Right atrium auricular region (tissue), 2 donors: ENCODE results near the gene TNFRSF11A. TPM values are rescaled to one million over a fixed set of nuclear protein-coding genes. Genes with fewer than 3 reads are reported as not detected.

Source experiments
- DNase-seq: peaks from one replicate; pipeline ENCODE4 v3.0.0-alpha.2; 2019; ENCODE audit warnings: low spot score
- H3K27ac ChIP-seq, 2 donors: fragments of 200-600 bp; sonication (generic); 1 replicate in 1 of 2; 2 replicates in 1 of 2; pipeline ENCODE4 v1.5.1; 2016 to 2019
- H3K27me3 ChIP-seq, 2 donors: fragments of 200-600 bp; sonication (generic); one replicate each; pipeline versions ENCODE4 v1.5.1 to v1.6.0; 2017 to 2019
- H3K36me3 ChIP-seq: fragments of 200-600 bp; sonication (generic); one replicate; pipeline ENCODE4 v1.5.1; 2016
- H3K4me1 ChIP-seq, 2 donors: fragments of 200-600 bp; sonication (generic); one replicate each; pipeline versions ENCODE4 v1.5.1 to v1.6.0; 2017 to 2019
- H3K4me3 ChIP-seq, 2 donors: fragments of 200-600 bp; sonication (generic); 1 replicate in 1 of 2; 2 replicates in 1 of 2; pipeline ENCODE4 v1.5.1; 2017 to 2019; ENCODE audit warnings: mild to moderate bottlenecking in 1 of 2, moderate library complexity in 1 of 2
- H3K9me3 ChIP-seq, 2 donors: fragments of 200-600 bp; sonication (generic); one replicate each; pipeline ENCODE4 v1.5.1; 2019
- CTCF ChIP-seq, 2 donors: fragments of 200-600 bp; sonication (generic); IDR thresholded peaks; one replicate each; pipeline ENCODE4 v1.5.1; 2019; ENCODE audit warnings: antibody characterized with exemption in 2 of 2
- total RNA-seq, 2 donors: library from RNA; depleted of rRNA; stranded (reverse); fragments of >200 nt; gene quantifications; one replicate each; pipeline ENCODE4 v1.1.0, GENCODE V29; 2016

The TNFRSF11A gene
- total RNA-seq, 2 donors from 2014 or later, result 0.56 to 1.8 TPM

DNA sequence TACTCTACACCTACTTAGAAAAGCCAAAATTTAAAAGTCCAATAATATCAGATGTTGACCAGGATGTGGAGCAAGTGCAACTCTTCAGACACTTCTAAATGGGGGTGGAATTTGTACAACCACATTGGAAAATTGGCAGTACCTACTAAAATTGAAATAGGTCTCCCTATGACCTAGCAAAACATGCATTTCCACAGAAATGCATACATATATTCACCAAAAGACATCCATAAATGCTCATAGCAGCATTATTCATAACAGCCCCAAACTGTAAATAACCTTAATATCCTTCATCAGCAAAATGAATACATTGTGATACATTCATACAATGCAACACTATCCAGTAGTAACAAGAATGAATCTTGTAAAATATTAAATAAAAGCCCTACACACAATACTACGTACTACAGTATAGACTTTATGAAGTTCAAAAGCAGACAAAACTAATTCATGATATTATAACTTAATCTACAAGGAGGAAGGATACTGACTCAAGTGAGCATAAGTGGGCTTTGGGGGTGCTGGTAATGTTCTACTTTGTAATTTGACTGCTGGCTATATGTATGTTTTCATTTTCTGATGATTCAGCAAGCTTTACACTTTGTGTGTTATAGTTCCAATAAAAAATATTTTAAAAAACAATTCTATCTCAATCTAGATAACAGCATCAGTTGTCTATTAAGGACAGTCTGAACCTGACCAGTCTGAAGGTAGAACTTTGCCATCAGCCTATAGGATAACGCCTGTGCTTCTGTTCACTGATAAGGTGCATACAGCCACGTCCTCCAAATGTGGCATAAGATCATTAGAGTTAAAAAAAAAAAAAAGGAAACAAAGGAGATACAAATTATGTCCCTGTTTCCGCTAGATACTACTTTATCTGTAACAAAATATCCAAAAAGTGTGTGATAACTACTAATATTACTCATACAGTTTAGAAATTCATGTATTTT lies 6.6 kb upstream of the TNFRSF11A start:
- H3K4me1 ChIP-seq, result no peaks in the 10 kb centered on the region
- TF ChIP-seq CTCF (IDR thresholded peaks at IDR 0.05), result no peak
- DNase-seq, result no peak
- no peaks in the 10 kb centered on the region for H3K36me3 ChIP-seq
- H3K4me3 ChIP-seq, result no peak overlapping the region
- H3K27ac ChIP-seq, result no peak overlapping the region
- no peaks in the 10 kb centered on the region for H3K9me3 ChIP-seq
- no peaks in the 10 kb centered on the region for H3K27me3 ChIP-seq

DNA sequence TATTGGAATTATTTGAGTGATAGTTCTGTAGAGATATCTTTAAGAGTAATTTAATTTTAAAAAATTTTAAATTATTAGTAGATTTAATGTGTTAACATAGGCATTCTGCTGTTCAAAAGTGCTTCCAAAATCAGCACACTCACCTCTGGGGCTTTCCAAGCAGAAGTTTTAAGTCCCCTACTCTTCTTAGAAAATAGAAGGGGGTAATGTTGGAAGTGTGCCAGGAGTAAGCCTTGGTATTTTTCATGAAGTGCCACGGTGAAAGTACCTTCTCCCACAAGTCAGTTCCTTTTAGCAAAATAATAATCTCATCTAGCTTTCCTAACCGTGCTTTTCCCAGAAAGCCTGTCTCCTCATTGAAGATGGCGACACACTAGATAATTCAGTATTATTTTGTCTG lies 3.9 kb upstream of the TNFRSF11A start:
- no peak for TF ChIP-seq CTCF (IDR thresholded peaks at IDR 0.05)
- Histone ChIP-seq H3K36me3 (no peaks in the 10 kb centered on the region), H3K4me3 (no peak overlapping the region), H3K27me3 (peaks cover 4 to 8% of the 10 kb centered on the region in 2 donors), H3K27ac (no peak overlapping the region), H3K4me1 (peaks cover 0 to 19% of the 10 kb centered on the region in 2 donors), H3K9me3 (no peaks in the 10 kb centered on the region)
- DNase-seq, result no peak

DNA sequence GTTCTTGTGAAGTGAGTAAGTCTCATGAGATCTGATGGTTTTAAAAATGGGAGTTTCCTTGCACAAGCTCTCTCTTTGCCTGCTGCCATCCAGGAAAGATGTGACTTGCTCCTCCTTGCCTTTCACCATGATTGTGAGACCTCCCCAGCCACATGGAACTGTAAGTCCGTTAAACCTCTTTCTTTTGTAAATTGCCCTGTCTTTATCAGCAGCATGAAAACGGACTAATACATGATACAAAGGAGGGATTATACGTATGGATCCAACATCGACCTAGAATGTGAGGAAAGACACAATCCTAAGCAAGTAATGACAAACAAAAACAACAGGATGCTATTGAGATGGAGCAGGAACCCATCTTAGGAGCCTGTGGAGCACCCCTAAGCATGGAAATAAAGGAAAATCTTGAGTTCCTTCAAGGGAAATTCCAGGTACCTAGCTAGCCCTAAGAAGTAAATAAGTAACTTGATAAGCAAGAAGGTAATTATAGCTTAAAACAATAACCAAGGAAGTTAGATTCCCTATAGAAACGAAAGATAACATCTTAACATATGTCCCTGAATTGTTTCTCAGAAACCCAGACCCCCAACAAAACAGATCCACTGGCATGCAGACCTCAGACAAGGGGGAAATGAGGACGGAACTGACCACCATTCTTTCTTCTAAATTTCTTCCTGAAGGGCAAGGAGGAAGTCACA lies 1.5 kb upstream of the TNFRSF11A start:
- H3K27ac ChIP-seq, result no peak overlapping the region
- H3K9me3 ChIP-seq, result no peaks in the 10 kb centered on the region
- no peaks in the 10 kb centered on the region for H3K36me3 ChIP-seq
- no peak for TF ChIP-seq CTCF (IDR thresholded peaks at IDR 0.05)
- H3K27me3 ChIP-seq, result peaks cover 4 to 23% of the 10 kb centered on the region in 2 donors
- no peak overlapping the region for H3K4me3 ChIP-seq
- DNase-seq, result no peak
- H3K4me1 ChIP-seq, result peaks cover 0 to 44% of the 10 kb centered on the region in 2 donors

- Histone ChIP-seq H3K27me3 (peaks cover 4 to 23% of the 10 kb centered on the region in 2 donors), H3K9me3 (no peaks in the 10 kb centered on the region), H3K36me3 (no peaks in the 10 kb centered on the region), H3K4me1 (peaks cover 0 to 50% of the 10 kb centered on the region in 2 donors), H3K4me3 (peak overlapping the region in 1 of 2 donors; percentile 50), H3K27ac (no peak overlapping the region)
- no peak for TF ChIP-seq CTCF (IDR thresholded peaks at IDR 0.05)
- no peak for DNase-seq
These were observed 805 bp upstream of the TNFRSF11A start for GRCh38 chr18:62324181-62324828.

- Histone ChIP-seq H3K4me3 (peak overlapping the region; percentile 35 to 50), H3K9me3 (no peaks in the 10 kb centered on the region), H3K27ac (no peak overlapping the region), H3K4me1 (peaks cover 0 to 65% of the 10 kb centered on the region in 2 donors), H3K36me3 (no peaks in the 10 kb centered on the region), H3K27me3 (peaks cover 4 to 23% of the 10 kb centered on the region in 2 donors)
- no peak for TF ChIP-seq CTCF (IDR thresholded peaks at IDR 0.05)
- DNase-seq, result no peak
These were observed 916 bp downstream of the TNFRSF11A start for GRCh38 chr18:62325806-62326645.
